ENCODE data around the gene GLYAT.

GRCh38 chr11:58762284-58763119, 30.8 kb upstream of the GLYAT start:
- TF ChIP-seq CTCF (conservative IDR thresholded peaks at IDR 0.05; ENCODE audit: low read depth, low read length): no peak
- no peak for TF ChIP-seq EZH2 (IDR thresholded peaks at IDR 0.05; ENCODE audit: borderline replicate concordance, low read depth, low read length, poor library complexity, severe bottlenecking)

Data from A673 (cell line).